GM18499 (cell line): ENCODE data around the gene C11orf58.

Experiments
- ATAC-seq: cut with Tn5 transposase; IDR thresholded peaks from one replicate; pipeline ENCODE4 v1.9.1; 2021; ENCODE audit warnings: moderate number of reproducible peaks; ENCODE audit not compliant: insufficient read depth, unreplicated experiment

C11orf58 gene

DNA sequence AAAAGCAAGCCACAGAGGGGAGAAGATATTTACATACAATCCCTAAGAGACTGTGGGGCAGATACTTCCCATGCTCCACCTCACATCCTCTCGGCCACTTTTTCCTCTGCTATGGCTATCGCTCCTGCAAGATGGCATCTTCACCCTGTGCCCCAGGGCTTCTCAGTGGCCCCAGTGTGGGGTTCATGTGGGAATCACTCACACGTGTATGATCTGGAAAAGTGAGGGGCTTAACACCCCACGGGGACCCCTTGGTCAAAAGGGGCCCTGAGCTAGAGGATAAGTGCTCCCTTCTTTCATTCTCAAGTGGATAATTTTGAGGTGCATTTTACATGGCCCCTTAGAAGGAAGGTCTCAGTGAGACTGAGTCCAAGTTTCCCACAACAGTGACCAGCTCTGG lies 28.7 kb downstream of the C11orf58 start:
- ATAC-seq = no peak

DNA sequence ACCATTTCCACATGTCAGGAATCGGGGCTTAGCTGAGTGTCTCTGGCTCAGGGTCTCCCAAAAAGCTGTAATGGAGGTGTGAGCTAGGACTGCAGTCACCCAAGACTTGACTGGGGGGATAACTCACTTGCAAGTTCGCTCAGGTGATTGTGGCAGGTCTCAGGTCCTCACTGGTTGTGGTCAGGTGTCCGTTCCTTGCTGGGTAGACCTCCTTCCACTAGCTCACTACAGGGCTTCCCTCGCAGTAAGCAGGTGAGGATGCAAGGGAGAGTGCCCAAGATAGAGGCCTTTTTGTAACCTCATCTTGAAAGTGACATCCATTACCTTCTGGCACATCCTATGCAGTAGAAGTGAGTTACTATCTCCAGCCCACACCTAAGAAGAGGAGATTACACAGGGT lies 29.5 kb downstream of the C11orf58 start:
- ATAC-seq = no peak

DNA sequence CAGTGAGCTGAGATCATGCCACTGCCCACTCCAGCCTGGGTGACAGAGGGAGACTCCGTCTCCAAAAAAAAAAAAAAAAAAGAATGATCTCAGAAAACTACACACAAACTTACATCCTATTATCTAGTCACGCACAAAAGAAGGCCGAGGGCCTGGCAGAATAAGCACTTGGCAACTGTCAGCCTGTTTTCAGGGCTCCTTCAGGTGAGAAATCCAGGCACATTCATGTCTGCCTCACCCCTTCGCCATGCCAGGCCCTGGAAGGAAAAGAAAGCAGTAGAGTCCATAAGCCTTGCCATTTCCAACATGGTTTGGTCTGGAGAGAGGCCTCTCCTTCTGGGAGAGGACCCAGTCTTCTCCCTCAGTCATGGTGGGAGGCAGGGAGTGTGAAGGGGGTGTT lies 30.9 kb downstream of the C11orf58 start:
- ATAC-seq = no peak

DNA sequence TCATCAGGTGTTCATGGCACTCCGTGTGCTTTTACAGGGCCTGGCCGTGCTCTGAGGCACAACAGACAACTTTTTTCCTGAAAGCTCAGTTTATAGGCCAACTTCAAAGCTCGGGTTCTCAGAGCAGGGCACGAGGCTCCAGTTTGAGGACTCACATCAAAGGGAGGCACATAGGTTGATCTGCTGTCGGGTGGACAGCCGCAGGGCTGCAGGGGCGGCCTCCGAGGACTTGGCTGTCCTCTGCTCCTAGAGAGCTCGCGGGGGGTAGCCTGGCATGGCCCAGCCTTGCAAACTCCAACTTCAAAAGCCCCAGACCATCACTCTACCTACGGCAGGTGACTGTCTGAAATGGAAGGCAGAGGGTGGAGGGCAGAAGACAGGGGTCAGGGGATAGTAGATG lies 31.6 kb downstream of the C11orf58 start:
- no peak for ATAC-seq

GRCh38 chr11:16771350-16772140 lies 33.1 kb downstream of the C11orf58 start:
- ATAC-seq = no peak

GRCh38 chr11:16772141-16772512 lies 33.7 kb downstream of the C11orf58 start:
- no peak for ATAC-seq

GRCh38 chr11:16773981-16774935 lies 35.8 kb downstream of the C11orf58 start:
- no peak for ATAC-seq

- ATAC-seq = no peak
Observed at GRCh38 chr11:16774936-16775613, 36.6 kb downstream of the C11orf58 start.

- ATAC-seq = no peak
Observed at GRCh38 chr11:16775614-16776283, 37.3 kb downstream of the C11orf58 start.

- ATAC-seq = no peak
Observed at GRCh38 chr11:16776711-16777612, 38.5 kb downstream of the C11orf58 start.

- no peak for ATAC-seq
Observed at GRCh38 chr11:16777613-16777975, 39.1 kb downstream of the C11orf58 start.

DNA sequence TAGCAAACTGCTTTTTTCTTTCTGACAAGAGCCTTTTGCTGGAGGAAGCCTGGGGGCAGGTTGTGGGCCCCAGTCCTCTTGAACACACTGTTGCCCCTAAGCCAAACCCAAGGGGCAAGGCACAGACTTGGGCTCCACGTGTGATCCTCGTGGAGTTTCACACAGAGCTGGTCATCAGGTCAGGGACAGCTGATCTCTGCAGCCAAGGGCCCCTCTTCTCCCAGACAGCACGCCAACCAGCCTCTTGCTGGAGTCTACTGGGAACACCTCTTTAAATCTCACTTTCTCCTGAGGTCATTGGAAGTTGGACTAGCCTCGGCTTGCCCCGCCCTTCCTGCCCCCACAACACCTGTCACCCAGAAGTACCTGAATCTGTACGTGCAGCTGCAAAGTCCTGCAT lies 39.8 kb downstream of the C11orf58 start:
- ATAC-seq = no peak

- no peak for ATAC-seq
Observed at GRCh38 chr11:16778876-16779275, 40.4 kb downstream of the C11orf58 start.

DNA sequence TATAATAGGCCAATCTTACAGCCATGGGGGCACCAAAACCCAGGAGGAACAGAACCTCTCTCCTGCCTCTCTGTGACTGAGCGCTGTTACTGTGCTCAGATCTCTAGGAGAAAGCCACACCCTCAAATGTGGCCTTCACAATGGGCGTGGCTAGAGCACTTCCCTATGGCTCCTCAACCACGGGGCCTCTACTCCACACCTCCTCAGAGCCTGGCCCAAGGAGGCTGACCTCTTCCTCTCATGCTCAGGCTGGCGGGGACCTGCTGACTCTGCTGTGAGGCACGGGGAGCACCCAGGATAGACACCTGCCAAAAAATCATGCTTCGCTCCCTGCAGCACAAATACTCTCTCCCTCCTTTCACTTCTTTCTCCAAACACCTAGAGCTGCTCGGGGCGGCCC lies 41.0 kb downstream of the C11orf58 start:
- no peak for ATAC-seq

GRCh38 chr11:16780146-16780545 lies 41.7 kb downstream of the C11orf58 start:
- ATAC-seq = no peak

GRCh38 chr11:16780698-16781550 lies 42.5 kb downstream of the C11orf58 start:
- ATAC-seq = no peak

GRCh38 chr11:16781936-16782919 lies 43.8 kb downstream of the C11orf58 start:
- no peak for ATAC-seq
